ENCODE measurements around the gene PLTP.
"Not testable (repeated sequence)": the region's sequence is repeated elsewhere in the genome, so short reads cannot be mapped to it uniquely, and the experiment has no call there.

The PLTP gene

GRCh38 chr20:45934046-45934585 lies 22.2 kb upstream of the PLTP start:
- H3K27ac ChIP-seq: peak overlapping the region; percentile 99
- no peak for TF ChIP-seq CTCF (conservative IDR thresholded peaks at IDR 0.05)
- TF ChIP-seq ZFX (IDR thresholded peaks at IDR 0.05): no peak

DNA sequence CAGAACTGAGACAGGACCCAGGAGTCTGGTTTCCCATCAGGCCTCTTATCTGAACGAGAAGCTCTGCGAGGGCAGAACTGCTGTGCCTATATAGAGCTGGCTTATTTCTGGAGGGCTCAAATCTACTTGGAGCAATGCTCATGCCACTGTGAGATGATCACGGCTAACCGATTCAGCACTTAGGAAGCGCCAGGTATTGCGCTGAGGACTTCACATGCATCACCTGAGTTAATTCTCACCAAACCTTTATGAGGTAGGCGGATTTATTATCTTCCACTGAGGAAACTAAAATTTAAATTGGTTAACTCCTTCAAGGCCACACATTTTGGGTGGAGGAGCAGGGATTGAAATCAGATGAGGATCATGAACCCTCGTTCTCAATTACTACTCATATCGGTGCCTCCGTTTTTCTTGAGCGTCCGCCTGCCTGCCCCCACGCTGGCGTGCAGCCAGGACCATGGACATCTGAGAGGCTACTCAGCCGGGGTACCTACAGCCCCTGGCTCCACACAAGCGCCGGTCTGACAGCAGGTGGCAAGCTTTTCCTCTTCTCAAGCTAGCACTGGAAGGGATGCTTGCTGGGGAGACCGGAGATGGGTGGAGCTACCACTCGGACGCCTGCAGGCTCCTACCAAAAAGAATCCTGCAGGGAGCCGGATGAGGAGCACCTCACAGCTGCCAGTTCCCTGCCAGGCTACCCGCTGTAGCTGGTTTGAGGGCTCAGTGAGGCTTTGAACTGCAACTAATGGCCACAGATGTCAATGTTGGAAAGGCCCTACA lies 21.5 kb upstream of the PLTP start:
- no peak for TF ChIP-seq ZFX (IDR thresholded peaks at IDR 0.05)
- no peak; the same call in 1 of the 2 replicates for TF ChIP-seq CTCF (conservative IDR thresholded peaks at IDR 0.05)
- H3K27ac ChIP-seq: peak overlapping the region; percentile 99

DNA sequence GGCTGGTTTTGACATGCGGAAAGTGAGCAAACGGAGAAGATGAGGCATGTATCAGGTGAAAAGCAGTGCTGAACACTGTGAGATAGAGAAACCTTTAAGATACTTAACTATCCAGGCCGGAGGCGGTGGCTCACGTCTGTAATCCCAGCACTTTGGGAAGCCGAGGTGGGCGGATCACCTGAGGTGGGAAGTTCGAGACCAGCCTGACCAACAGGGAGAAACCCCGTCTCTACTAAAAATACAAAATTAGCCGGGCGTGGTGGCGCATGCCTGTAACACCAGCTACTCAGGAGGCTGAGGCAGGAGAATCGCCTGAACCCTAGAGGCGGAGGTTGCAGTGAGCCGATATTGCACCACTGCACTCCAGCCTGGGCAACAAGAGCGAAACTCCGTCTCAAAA lies 19.7 kb upstream of the PLTP start:
- not testable (repeated sequence) for H3K27ac ChIP-seq

GRCh38 chr20:45927071-45927878 lies 15.3 kb upstream of the PLTP start:
- TF ChIP-seq CTCF (conservative IDR thresholded peaks at IDR 0.05) (no peak), ZFX (IDR thresholded peaks at IDR 0.05) (no peak)
- no peak overlapping the region for H3K27ac ChIP-seq

DNA sequence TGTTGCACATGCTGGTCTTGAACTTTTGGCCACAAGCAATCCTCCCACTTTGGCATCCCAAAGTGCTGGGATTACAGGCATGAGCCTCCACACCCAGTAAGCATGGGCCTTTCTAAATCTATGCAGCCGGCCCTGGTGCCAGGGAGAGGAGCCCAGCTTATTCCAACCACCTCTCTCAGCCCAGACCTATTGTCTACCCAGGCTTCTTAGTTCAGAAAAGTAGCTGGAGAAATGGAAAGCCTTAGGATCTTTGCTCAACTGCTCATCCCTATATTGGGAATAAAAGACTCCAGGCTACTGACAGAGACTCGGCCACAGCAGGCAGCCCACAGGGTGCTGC lies 14.7 kb upstream of the PLTP start:
- no peak overlapping the region for H3K27ac ChIP-seq
- TF ChIP-seq CTCF (conservative IDR thresholded peaks at IDR 0.05): no peak
- TF ChIP-seq ZFX (IDR thresholded peaks at IDR 0.05): no peak

DNA sequence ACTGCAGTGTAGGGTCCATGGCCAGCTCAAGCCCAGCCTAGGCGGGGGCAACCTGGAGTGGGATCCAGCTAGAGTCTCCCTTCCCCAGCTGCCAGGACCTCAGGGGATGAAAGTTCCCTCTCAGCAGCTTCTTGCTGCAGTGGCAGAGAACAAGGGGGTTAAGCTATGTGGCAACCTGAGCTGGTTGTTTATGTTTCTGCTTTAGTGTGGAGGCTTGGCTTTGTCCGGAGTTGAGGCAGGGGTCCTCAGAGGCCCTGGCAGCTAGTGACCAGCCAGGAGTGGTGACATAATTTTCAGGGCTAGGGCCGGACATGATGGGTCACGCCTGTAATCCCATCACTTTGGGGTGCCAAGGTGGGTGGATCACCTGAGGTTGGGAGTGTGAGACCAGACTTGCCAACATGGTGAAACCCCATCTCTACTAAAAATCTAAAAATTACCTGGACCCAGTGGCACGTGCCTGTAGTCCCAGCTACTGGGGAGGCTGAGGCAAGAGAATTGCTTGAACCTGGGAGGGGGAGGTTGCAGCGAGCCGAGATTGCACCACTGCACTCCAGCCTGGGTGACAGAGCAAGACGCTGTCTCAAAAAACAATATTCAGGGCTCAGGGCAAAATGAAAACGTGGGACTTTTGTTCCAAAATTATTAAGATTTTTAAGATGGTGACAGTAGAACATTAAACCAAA lies 14.0 kb upstream of the PLTP start:
- TF ChIP-seq CTCF (conservative IDR thresholded peaks at IDR 0.05): no peak
- no peak for TF ChIP-seq ZFX (IDR thresholded peaks at IDR 0.05)
- H3K27ac ChIP-seq: no peak overlapping the region

DNA sequence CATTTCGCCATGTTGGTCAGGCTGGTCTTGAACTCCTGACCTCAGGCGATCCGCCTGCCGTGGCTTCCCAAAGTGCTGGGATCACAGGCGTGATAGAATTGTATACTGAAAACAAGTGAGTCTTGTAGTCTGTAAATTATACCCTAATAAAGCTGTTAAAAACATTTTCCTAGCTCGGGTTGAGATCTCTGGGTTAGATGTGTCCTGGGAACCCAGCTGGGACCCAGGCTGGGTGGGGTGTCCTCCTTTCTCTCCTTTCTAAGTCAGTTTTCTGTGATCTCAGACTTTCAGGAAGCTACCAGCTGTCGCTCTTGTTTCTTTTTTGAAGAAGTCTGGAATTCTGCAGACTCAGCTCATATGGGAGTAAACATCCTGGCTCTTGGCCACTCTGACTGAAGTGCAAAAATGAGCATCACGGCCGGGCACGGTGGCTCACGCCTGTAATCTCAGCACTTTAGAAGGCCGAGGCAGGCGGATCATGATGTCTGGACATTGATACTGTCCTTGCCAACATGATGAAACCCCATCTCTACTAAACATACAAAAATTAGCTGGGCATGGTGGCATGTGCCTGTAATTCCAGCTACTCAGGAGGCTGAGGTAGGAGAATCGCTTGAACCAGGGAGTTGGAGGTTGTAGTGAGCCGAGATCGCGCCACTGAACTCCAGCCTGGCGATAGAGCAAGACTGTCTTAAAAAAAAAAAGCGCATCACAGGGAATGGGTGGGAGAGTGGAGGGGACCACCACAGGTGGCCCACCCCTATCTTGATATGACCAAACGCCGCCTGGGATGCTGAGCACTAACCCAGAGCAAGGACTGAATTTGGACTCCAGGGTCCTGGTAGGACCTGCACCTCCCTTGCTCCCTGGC lies 12.7 kb upstream of the PLTP start:
- TF ChIP-seq CTCF (conservative IDR thresholded peaks at IDR 0.05) (no peak), ZFX (IDR thresholded peaks at IDR 0.05) (no peak)
- H3K27ac ChIP-seq: peak overlapping the region; percentile 8; the same call in 1 of the 2 replicates

All from C4-2B (cell line).